ENCODE measurements around the gene ROBO3.

ROBO3 gene, protein sequence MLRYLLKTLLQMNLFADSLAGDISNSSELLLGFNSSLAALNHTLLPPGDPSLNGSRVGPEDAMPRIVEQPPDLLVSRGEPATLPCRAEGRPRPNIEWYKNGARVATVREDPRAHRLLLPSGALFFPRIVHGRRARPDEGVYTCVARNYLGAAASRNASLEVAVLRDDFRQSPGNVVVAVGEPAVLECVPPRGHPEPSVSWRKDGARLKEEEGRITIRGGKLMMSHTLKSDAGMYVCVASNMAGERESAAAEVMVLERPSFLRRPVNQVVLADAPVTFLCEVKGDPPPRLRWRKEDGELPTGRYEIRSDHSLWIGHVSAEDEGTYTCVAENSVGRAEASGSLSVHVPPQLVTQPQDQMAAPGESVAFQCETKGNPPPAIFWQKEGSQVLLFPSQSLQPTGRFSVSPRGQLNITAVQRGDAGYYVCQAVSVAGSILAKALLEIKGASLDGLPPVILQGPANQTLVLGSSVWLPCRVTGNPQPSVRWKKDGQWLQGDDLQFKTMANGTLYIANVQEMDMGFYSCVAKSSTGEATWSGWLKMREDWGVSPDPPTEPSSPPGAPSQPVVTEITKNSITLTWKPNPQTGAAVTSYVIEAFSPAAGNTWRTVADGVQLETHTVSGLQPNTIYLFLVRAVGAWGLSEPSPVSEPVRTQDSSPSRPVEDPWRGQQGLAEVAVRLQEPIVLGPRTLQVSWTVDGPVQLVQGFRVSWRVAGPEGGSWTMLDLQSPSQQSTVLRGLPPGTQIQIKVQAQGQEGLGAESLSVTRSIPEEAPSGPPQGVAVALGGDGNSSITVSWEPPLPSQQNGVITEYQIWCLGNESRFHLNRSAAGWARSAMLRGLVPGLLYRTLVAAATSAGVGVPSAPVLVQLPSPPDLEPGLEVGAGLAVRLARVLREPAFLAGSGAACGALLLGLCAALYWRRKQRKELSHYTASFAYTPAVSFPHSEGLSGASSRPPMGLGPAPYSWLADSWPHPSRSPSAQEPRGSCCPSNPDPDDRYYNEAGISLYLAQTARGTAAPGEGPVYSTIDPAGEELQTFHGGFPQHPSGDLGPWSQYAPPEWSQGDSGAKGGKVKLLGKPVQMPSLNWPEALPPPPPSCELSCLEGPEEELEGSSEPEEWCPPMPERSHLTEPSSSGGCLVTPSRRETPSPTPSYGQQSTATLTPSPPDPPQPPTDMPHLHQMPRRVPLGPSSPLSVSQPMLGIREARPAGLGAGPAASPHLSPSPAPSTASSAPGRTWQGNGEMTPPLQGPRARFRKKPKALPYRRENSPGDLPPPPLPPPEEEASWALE (N-terminal part only)

DNA sequence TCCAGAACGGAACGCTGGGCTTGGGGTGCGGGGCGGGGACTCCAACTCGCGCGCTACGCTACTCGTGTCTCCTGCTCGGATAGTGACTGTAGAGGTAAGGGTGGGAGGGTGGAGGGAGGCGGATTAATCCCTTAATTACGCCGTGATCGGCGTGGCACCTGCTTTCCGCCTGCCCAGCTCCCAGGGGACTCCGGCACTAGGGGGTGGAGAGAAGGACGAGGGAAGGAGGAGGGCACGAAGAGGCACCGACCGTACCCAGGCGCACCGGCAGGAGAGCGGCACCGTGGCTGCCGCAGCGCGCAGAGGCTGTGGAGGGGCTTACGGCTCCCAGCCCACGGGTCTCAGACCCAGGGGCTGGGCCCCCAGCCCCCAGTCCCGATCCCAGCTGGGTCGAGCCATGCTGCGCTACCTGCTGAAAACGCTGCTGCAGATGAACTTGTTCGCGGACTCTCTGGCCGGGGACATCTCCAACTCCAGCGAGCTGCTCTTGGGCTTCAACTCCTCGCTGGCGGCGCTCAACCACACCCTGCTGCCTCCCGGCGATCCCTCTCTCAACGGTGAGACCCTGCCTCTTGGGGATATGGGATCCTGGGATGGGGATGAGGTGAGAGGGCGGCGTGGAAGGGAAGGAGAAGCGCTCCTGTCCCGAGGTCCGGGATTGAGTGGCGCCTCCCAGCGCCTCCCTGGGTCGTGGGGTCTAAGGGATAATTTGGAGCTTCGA is at the start of gene ROBO3:
ROBO3 (plus strand) TSS at position 252 of the 721 bp plus-strand sequence; CDS start at position 398, 146 bp downstream.
- no peak for DNase-seq

GRCh38 chr11:124817036-124817435 is 48.2 kb upstream of the ROBO3 start:
- no peak for DNase-seq

DNA sequence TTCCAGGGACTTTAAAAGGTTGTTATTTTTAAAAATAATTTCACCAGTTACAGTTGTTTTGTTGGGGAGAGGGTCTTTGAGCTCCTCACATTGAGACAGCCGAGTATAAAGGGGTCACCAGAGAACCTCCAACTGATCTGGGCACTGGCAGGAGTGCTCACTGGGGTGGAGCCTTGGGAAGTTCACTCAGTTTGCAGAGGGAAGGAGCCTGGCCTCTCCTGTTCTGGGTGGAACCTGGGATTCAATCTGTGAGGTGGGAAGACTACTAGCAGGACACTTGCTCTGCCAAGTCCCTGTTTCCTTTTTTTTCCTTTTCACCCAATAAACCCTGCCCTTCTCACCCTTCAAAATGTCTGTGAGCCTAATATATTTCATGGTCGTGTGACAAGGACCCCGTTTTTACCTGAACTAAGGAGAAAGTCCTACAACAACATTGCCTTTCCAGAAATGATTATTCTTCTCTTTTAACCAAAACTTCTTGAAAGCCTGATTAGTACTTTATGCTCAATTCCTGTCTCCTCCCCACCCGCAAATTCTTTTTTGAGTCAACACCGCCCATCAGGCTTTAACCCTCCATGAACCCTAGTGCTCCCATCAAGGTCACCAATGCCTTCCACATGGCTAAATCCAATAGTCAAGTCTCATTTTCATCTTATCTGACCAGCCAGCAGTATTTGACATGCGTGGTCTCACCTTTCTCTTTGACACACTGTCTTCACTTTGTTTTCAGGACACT is 43.1 kb upstream of the ROBO3 start:
- DNase-seq = no peak

GRCh38 chr11:124823512-124824376 is 41.5 kb upstream of the ROBO3 start:
- DNase-seq = no peak

DNA sequence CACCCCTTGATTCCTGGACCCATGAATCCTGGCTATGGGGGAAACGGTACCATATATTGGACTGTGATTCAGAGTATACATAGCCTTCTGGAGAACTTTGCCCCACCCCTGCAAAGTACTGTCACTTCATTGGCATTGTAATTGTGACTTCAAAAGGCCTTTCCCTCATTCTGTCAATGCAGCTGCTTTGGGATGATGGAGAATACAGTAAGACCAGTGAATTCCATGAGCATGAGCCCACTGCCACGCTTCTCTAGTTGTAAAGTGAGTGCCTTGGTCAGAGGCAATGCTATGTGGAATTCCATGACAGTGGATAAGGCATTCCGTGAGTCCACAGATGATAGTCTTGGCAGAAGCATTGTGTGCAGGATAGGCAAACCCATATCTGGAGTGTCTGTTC is 39.4 kb upstream of the ROBO3 start:
- DNase-seq = no peak

- DNase-seq = no peak
Measured at GRCh38 chr11:124829986-124830385, 35.2 kb upstream of the ROBO3 start.

DNA sequence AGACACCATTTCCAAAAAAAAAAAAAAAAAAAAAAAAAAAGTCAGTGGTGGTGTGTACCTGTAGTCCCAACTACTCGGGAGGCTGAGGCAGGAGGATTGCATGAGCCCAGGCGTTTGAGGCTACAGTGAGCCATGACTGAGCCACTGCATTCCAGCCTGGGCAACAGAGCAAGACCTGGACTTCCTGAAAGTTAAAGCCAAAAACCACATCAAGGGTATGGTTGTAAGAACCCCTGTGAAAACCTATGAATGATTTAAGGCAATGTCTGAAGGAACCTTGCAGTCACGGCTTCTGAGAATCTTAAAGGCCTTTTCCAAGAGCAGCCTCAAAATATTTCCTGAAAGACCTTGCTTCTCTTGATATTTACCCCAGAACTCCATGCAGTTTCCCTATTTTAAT is 34.5 kb upstream of the ROBO3 start:
- no peak for DNase-seq

- no peak for DNase-seq
Measured at GRCh38 chr11:124831897-124832296, 33.3 kb upstream of the ROBO3 start.

DNA sequence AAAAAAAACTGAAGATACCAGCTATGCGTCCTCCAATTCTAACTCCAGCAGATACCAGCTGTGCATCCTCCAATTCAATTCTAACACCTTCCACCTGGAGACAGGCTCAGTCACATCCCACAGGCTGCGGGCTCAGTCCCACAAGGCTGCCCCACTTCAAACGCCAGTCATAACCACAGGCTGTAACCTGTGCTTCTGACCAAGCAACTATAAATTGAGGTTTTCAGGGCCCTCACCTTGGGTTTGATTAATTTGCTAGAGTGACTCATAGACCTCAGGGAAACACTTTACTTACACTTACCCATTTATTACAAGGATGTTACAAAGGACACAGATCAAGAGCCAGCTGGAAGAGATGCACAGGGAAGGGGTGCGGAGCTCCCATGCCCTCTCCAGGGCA is 32.7 kb upstream of the ROBO3 start:
- DNase-seq = no peak

DNA sequence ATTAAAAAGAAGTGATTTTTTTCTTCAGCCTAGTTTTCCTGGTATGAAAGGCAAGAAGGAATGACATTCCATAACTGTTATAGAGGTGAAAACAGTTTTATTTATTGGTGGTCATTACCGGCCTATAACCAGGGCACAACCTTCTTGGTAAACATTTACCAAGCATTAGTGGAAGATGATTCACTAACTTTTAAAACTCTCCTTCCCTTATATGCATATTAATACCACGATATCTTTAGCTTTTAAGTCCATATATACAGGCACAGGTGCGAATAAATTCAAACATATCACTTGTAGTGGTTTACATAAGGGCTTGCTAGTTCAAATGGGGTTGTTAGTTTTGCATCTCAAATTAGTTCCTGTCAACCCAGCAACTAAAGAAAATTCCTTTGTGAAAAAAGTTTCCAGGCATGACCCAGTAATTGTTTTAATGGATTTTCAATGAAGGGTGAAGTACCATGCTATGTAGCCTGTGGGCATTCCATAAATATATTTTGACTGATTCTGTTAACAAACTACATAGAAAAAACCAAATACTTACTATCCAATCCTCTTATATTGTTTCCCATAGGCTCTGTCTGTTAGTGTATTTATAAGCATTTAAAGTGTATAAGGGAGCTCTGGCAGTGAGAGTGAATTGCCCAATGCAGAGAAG is 30.6 kb upstream of the ROBO3 start:
- DNase-seq = no peak

GRCh38 chr11:124835918-124836317 is 29.3 kb upstream of the ROBO3 start:
- DNase-seq = no peak

DNA sequence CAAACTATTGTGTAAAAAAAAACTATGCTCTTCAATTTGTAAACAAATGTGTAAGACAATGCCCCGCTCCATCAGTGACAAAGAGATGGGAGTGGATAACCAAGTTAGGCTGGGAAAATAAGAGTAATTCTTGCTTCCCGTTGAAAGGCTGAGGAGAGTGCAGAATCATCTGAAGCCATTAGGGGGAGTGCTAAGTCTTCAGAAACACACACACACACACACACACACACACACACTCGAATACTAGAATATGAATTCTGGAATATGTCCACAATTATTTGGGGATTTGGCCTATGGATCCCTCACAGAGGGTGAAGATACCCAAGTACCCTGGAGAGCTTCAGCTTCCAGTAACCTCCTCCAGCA is 27.8 kb upstream of the ROBO3 start:
- DNase-seq = no peak

DNA sequence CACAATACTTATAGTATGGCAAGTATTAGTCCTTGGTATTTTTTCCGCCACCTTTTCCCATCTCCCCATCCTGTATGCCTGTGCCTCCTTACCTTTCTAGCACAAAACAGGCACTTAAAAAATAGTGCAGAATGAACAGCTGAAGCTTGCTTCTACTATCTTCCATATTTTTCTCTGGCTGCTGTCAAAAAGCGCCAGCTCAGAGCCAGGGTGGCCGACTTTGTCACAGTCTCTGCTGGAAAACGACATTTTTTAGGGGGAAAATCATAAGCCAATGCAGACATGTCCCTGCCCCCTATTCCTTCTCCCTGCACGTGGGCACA is 26.5 kb upstream of the ROBO3 start:
- no peak for DNase-seq

DNA sequence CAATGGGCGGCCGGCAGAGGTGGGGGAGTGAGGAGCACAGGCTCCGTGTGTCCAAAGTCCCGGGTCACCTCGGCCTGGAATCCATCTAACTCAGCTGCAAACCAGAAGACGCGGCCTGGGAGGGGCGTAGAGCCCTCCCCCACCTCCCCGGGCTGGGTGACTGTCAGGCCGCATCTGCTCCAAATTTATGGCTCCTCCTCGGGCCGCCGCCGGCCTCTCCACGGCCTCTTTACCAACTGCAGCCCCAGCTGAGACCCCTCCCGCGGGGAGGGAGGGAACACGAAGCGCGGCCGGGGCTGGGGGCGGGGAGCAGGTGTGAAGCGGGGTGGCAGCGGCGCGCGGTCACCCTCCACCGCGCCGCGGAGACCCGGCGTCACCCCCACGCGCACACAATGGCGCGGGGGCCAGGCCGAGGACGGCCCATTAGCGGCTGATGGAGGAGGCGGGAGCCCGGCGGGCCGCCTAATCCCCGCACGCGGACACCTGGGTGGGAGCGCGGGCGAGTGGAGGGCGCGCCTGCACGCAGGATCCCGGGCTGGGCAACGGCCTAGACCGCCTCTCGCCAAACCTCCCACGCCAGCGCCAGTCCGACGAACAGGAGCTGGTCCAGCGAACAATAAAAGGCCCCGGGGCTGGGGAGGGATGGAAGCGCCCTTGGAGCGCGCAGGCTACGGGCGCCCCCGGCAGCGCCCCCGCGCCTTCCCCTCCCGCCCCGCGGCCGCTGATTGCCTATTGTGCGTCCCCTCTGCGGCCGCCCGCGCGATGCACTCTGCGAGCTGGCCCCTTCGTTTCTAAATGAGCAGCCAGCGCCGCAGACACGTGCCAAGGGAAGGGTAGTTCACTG is 25.9 kb upstream of the ROBO3 start:
- DNase-seq = no peak

DNA sequence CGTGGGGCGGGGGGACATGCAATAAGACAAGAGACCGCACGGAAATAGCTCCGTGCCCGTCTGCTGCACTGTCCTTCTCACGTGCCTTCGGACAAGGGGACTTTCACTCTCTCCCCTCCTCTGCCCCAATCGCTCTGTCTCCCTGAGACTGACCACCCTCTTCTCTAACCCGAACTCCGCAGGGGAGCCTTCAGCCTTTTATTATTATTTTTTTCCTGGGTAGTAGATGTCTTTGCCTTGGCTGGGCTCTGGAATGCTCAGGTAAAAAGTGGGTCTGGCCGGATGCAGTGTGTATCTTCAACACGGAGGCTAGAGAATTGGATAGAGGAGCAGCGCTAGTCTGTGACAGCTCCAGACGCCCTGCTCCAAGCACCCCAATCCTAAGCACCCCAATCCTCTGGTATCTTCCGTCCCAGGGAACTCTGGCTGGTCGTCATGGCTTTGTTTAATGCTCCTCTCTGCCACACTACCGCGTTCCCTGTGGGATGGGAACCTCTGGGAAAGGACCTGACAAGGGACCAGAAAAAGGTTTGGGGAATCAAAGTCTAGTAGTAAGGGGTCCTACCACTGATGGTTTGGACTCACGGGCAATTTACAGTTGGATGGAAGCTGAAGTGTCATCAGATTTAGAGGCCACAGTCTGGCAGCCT is 25.1 kb upstream of the ROBO3 start:
- no peak for DNase-seq

DNA sequence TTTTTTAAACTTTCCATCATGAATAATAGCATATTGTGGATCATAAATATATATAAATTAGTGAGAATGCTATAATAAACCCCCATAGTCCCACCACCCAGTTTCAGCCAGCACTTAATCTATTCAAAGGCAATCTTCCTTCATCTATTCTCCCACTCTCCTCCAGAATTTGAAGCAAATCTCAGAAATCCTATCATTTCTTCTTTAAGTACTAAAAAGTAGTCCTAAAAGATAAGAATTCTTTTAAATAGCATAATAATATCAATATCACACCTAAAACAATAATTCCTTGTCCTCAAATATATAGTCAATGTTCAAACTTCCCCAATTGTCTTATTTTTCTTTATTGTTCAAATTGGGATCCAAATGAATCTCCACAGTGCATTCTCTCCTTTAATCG is 24.6 kb upstream of the ROBO3 start:
- DNase-seq = no peak

- DNase-seq = no peak
Measured at GRCh38 chr11:124841201-124841600, 24.0 kb upstream of the ROBO3 start.

GRCh38 chr11:124841840-124842239 is 23.4 kb upstream of the ROBO3 start:
- DNase-seq = no peak

DNA sequence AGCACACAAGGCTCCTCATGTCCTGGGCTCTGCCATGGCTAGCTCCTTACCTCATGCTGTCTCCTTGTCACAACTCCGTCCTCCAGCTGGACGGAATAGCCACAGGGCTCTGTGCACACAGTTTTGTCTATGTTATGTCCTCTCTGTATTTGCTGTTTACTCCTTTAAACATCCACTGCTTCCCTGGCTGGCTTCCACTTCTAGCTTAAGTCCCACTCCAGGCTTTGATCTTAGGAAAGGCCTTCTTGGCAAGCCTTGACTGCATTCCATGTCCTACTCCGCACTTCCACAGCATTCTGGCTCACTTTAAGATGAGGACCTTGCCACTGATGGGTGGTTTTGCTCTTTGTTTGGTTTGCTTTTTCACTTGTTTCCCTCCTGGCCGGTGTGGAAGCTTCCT is 22.9 kb upstream of the ROBO3 start:
- DNase-seq = no peak

Measured in NCI-H1436 treated with DMSO at 0.1 percent for 48 hours (cell line).